Uterus (tissue), 2 donors: ENCODE measurements around the gene KRT6B.

Experiments used
- POLR2A ChIP-seq, 2 donors: fragments of 450-650 bp; IDR thresholded peaks; one replicate each; pipeline ENCODE4 v1.6.1; 2016; ENCODE audit warnings: antibody characterized with exemption in 2 of 2, mild to moderate bottlenecking in 1 of 2, moderate library complexity in 1 of 2
- TF ChIP-seq, protein P1 (sequence below), 4 experiments: fragments of 200-600 bp in 2 of 4; fragments of 450-650 bp in 2 of 4; sonication (generic) in 2 of 4; IDR thresholded peaks; one replicate each; pipeline ENCODE4 v1.5.1; 2016 to 2019; ENCODE audit warnings: antibody characterized with exemption in 4 of 4, mild to moderate bottlenecking in 2 of 4, moderate library complexity in 1 of 4

GRCh38 chr12:52498946-52499345 lies 47.0 kb upstream of the KRT6B start:
- no peak for TF ChIP-seq POLR2A (IDR thresholded peaks at IDR 0.05)
- TF ChIP-seq, protein P1, sequence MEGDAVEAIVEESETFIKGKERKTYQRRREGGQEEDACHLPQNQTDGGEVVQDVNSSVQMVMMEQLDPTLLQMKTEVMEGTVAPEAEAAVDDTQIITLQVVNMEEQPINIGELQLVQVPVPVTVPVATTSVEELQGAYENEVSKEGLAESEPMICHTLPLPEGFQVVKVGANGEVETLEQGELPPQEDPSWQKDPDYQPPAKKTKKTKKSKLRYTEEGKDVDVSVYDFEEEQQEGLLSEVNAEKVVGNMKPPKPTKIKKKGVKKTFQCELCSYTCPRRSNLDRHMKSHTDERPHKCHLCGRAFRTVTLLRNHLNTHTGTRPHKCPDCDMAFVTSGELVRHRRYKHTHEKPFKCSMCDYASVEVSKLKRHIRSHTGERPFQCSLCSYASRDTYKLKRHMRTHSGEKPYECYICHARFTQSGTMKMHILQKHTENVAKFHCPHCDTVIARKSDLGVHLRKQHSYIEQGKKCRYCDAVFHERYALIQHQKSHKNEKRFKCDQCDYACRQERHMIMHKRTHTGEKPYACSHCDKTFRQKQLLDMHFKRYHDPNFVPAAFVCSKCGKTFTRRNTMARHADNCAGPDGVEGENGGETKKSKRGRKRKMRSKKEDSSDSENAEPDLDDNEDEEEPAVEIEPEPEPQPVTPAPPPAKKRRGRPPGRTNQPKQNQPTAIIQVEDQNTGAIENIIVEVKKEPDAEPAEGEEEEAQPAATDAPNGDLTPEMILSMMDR (IDR thresholded peaks at IDR 0.05), result no peak
